ENCODE data around the gene IRX3. TPM values are rescaled to one million over a fixed set of nuclear protein-coding genes. Genes with fewer than 3 reads are reported as not detected.

Gene IRX3
- total RNA-seq, 1 experiment from 2014 or later = not detected

DNA sequence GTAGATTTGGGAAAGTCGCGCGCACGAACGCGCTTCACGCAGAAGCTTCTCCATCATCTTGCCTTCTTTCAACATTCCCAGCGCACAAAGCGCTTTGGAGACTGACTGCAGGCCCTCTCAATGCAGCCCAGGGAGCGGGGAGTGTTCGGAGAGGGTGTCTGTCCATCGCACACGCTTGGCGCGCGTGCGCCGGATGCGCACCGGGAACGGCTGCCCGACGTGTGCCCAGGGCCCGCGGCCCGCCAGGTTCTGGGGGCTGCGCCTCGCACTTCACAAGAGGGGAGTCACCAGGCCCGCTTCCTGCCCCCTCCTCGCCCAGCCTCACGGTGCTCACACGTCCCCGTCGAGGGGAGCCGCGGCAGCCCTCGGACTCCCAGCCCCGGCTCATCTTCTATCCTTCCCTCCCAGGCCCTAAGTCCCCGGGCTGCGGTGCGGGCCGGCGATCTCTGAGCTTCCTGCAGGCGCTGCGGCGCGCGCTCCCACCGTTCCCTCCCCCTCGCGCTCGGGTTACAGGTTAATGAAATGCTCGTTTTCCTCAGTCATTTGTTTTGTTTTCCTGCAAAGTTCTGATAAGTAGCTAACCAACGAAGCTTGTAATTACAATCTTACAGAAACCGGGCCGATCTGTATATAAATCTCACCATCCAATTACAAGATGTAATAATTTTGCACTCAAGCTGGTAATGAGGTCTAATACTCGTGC is 2.8 kb upstream of the IRX3 start:
- POLR2A ChIA-PET (ENCODE audit: unreplicated experiment) = no interaction called here
- CTCF ChIA-PET = no interaction called here

DNA sequence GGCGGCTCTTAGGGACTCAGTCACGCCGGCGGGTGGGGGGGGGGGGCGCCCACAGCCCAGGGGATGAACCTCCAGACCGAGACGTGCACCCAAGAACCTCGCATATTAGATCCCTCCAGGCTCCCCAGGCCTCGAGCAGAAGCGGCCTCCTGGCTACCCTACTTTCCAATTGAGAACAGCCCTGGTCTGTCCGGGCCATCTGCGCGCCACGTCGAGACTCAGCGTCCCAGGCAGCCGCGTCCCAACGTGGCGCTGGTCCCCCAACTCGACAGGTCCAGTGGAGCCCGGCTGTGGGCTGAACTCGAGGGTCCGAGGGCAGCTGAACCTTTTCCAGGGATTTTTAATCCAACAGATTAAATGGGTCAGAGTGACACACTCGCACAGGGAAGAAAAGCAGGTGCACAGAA is 2.3 kb upstream of the IRX3 start:
- H3K4me3 ChIP-seq (ENCODE audit: low read length) = no peak overlapping the region
- no peaks in the 10 kb centered on the region for H3F3A ChIP-seq (ENCODE audit: low read length, unreplicated experiment)
- ChIA-PET CTCF (no interaction called here), POLR2A (ENCODE audit: unreplicated experiment) (no interaction called here)
- no peaks in the 10 kb centered on the region for H3K79me2 ChIP-seq (ENCODE audit: low read length)
- DNase-seq (no peak), ATAC-seq (no peak)
- TF ChIP-seq EZH2phosphoT487 (IDR thresholded peaks at IDR 0.05; ENCODE audit: borderline replicate concordance, low read length) = no peak
- TF ChIP-seq, protein P1, sequence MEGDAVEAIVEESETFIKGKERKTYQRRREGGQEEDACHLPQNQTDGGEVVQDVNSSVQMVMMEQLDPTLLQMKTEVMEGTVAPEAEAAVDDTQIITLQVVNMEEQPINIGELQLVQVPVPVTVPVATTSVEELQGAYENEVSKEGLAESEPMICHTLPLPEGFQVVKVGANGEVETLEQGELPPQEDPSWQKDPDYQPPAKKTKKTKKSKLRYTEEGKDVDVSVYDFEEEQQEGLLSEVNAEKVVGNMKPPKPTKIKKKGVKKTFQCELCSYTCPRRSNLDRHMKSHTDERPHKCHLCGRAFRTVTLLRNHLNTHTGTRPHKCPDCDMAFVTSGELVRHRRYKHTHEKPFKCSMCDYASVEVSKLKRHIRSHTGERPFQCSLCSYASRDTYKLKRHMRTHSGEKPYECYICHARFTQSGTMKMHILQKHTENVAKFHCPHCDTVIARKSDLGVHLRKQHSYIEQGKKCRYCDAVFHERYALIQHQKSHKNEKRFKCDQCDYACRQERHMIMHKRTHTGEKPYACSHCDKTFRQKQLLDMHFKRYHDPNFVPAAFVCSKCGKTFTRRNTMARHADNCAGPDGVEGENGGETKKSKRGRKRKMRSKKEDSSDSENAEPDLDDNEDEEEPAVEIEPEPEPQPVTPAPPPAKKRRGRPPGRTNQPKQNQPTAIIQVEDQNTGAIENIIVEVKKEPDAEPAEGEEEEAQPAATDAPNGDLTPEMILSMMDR (conservative IDR thresholded peaks at IDR 0.05; ENCODE audit: low read depth, low read length) = no peak
- TF ChIP-seq EZH2 (IDR thresholded peaks at IDR 0.05; ENCODE audit: low read length, unreplicated experiment) = no peak
- no peak overlapping the region for H2AFZ ChIP-seq (ENCODE audit: low read length)
- H3K27ac ChIP-seq (ENCODE audit: low read length) = no peak overlapping the region
- H3K4me1 ChIP-seq (ENCODE audit: insufficient read depth, low read length) = no peaks in the 10 kb centered on the region
- H3K36me3 ChIP-seq (ENCODE audit: low read depth, low read length) = no peaks in the 10 kb centered on the region
- no peaks in the 10 kb centered on the region for H3K9me3 ChIP-seq (ENCODE audit: low read length)
- H3K9me2 ChIP-seq (replicated peaks; ENCODE audit: low read length) = no peaks in the 10 kb centered on the region
- intact Hi-C loops (cut with micrococcal nuclease) = no loop called here
- H3K27me3 ChIP-seq (ENCODE audit: low read length) = peaks cover 32% of the 10 kb centered on the region
- H3K4me2 ChIP-seq (ENCODE audit: low read length) = no peak overlapping the region
- no peak overlapping the region for H3K9ac ChIP-seq (ENCODE audit: low read length)
- BruUV-seq (replicated peaks) = no TSS peak
- no peaks in the 10 kb centered on the region for H4K20me1 ChIP-seq (ENCODE audit: low read length)

More for the DNA sequence above, 2.8 kb upstream of the IRX3 start:
- Histone ChIP-seq H3K9me2 (replicated peaks; ENCODE audit: low read length) (no peaks in the 10 kb centered on the region), H3F3A (ENCODE audit: low read length, unreplicated experiment) (no peaks in the 10 kb centered on the region), H3K9me3 (ENCODE audit: low read length) (no peaks in the 10 kb centered on the region), H4K20me1 (ENCODE audit: low read length) (no peaks in the 10 kb centered on the region), H3K27ac (ENCODE audit: low read length) (no peak overlapping the region), H3K36me3 (ENCODE audit: low read depth, low read length) (no peaks in the 10 kb centered on the region), H3K4me3 (ENCODE audit: low read length) (no peak overlapping the region), H3K27me3 (ENCODE audit: low read length) (peaks cover 27% of the 10 kb centered on the region), H3K4me1 (ENCODE audit: insufficient read depth, low read length) (no peaks in the 10 kb centered on the region), H3K9ac (ENCODE audit: low read length) (no peak overlapping the region), H2AFZ (ENCODE audit: low read length) (no peak overlapping the region), H3K79me2 (ENCODE audit: low read length) (no peaks in the 10 kb centered on the region), H3K4me2 (ENCODE audit: low read length) (no peak overlapping the region)
- no TSS peak for BruUV-seq (replicated peaks)
- no peak for DNase-seq
- intact Hi-C loops (cut with micrococcal nuclease) = no loop called here
- no peak for ATAC-seq
- TF ChIP-seq EZH2 (IDR thresholded peaks at IDR 0.05; ENCODE audit: low read length, unreplicated experiment) (no peak), EZH2phosphoT487 (IDR thresholded peaks at IDR 0.05; ENCODE audit: borderline replicate concordance, low read length) (no peak)
- TF ChIP-seq, protein P1 (conservative IDR thresholded peaks at IDR 0.05; ENCODE audit: low read depth, low read length) = no peak

DNA sequence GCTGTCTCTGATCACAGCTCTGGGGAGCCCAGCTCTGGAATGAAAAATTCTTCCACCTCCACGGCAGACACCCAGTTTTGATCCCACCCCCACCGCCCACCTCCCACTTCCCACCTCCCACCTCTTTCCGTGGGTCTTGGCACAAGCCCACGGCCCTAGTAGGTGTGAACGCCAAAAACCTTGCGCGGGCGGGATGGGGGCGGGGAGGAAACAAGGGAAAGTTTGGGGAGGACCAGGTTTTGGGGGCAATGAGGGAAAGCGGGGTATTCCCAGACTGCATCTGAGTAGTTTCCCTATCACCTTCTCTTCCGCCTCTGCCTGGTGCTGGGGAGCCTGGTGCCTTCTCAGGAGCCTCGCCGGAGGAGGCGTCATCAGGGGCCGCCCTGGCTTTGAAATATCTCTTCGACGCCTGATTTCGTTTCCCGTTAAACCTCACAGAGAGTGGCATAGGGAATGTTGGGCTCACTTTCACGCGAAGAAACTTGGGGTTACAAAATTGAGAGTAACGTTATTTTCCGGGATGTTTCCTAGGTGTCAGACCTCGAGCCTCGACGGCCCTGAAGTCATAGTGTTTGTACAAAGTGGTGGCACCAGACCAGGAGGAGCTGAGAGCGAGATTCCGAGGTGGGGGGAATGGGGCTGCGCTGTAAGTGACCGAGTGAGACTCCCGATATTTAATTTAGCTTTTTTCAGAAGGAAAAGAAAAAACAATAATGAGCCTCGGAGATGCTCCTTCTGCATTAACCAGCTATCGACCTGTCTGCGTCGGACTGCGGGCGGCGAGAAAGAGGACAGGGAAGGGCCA is 1.6 kb upstream of the IRX3 start:
- H3F3A ChIP-seq (ENCODE audit: low read length, unreplicated experiment) = no peaks in the 10 kb centered on the region
- no peak overlapping the region for H3K9ac ChIP-seq (ENCODE audit: low read length)
- no peaks in the 10 kb centered on the region for H3K4me1 ChIP-seq (ENCODE audit: insufficient read depth, low read length)
- intact Hi-C loops (cut with micrococcal nuclease) = no loop called here
- H3K79me2 ChIP-seq (ENCODE audit: low read length) = no peaks in the 10 kb centered on the region
- H3K9me2 ChIP-seq (replicated peaks; ENCODE audit: low read length) = no peaks in the 10 kb centered on the region
- H4K20me1 ChIP-seq (ENCODE audit: low read length) = no peaks in the 10 kb centered on the region
- no peak overlapping the region for H2AFZ ChIP-seq (ENCODE audit: low read length)
- no peaks in the 10 kb centered on the region for H3K36me3 ChIP-seq (ENCODE audit: low read depth, low read length)
- H3K27me3 ChIP-seq (ENCODE audit: low read length) = peaks cover 38% of the 10 kb centered on the region
- no peak for ATAC-seq
- H3K4me3 ChIP-seq (ENCODE audit: low read length) = no peak overlapping the region
- TF ChIP-seq EZH2phosphoT487 (IDR thresholded peaks at IDR 0.05; ENCODE audit: borderline replicate concordance, low read length) (no peak), EZH2 (IDR thresholded peaks at IDR 0.05; ENCODE audit: low read length, unreplicated experiment) (no peak)
- TF ChIP-seq, protein P1 (conservative IDR thresholded peaks at IDR 0.05; ENCODE audit: low read depth, low read length) = no peak
- CTCF ChIA-PET = no interaction called here
- H3K27ac ChIP-seq (ENCODE audit: low read length) = no peak overlapping the region
- POLR2A ChIA-PET (ENCODE audit: unreplicated experiment) = no interaction called here
- DNase-seq = no peak
- BruUV-seq (replicated peaks) = no TSS peak
- H3K9me3 ChIP-seq (ENCODE audit: low read length) = no peaks in the 10 kb centered on the region
- H3K4me2 ChIP-seq (ENCODE audit: low read length) = no peak overlapping the region
